HepG2 (cell line): ENCODE results near the gene TCF20. TPM values are rescaled to one million over a fixed set of nuclear protein-coding genes. Genes with fewer than 3 reads are reported as not detected.

Experiments used
- ATAC-seq: fragments of 200-7000 bp; cut with Tn5 transposase; 3 replicates; pipeline ENCODE4 v1.9.1; 2020; ENCODE audit warnings: mild to moderate bottlenecking, moderate library complexity
- BruUV-seq: library from RNA; stranded (reverse); fragments of 400-500 nt; replicated peaks from 2 replicates; lab custom pipeline; 2021; lab: Mats Ljungman, UMichigan
- CTCF ChIA-PET: fragments of 300-600 bp; formaldehyde crosslinking; extraction: SDS; loops from one replicate; lab custom pipeline; 2021; ENCODE audit warnings: low total read pairs, inconsistent platforms, low intra/inter-chr PET ratio; lab: Yijun Ruan, JAX
- POLR2A ChIA-PET: fragments of 350-600 bp; sonication (Branson Sonifier 250); formaldehyde crosslinking; loops from one replicate; lab custom pipeline; 2020; ENCODE audit warnings: antibody characterized with exemption, inconsistent platforms; lab: Yijun Ruan, JAX
- DNase-seq: peaks from one replicate; pipeline ENCODE4 v3.0.0-alpha.2; 2015; ENCODE audit warnings: low spot score
- FAIRE-seq: peaks from 3 replicates; lab custom pipeline; 2011; peaks lifted over from hg19 to GRCh38; lab: Jason Lieb, UNC
- H2AFZ ChIP-seq: one replicate; pipeline ENCODE4 v1.6.1; 2011; ENCODE audit warnings: low read length, inconsistent platforms
- H3K27ac ChIP-seq: fragments of 300-600 bp; 3 replicates; pipeline ENCODE4 v1.8.0; 2011; ENCODE audit warnings: mixed run types, mild to moderate bottlenecking, mixed read lengths, low read length, inconsistent platforms; ENCODE audit not compliant: insufficient read depth; ENCODE audit errors: extremely low read length
- H3K27me3 ChIP-seq, 2 experiments: fragments of 200-600 bp in 1 of 2; 2 replicates in 1 of 2; 3 replicates in 1 of 2; pipeline versions ENCODE4 v1.6.0 to v1.8.0; 2011; ENCODE audit warnings: low read length in 2 of 2, mild to moderate bottlenecking in 2 of 2, moderate library complexity in 2 of 2, inconsistent platforms in 1 of 2; ENCODE audit not compliant: insufficient read depth in 2 of 2, control insufficient read depth in 1 of 2
- H3K36me3 ChIP-seq, 2 experiments: fragments of 200-600 bp in 1 of 2; replicated peaks in 1 of 2; 2 replicates in 1 of 2; 3 replicates in 1 of 2; pipeline versions ENCODE4 v1.5.1 to v1.8.0; 2011; ENCODE audit warnings: low read length in 2 of 2, inconsistent platforms in 1 of 2; ENCODE audit not compliant: insufficient read depth in 2 of 2, control insufficient read depth in 1 of 2
- H3K4me1 ChIP-seq: 2 replicates; pipeline ENCODE4 v1.5.1; 2012; ENCODE audit warnings: low read length, inconsistent platforms; ENCODE audit not compliant: insufficient read depth
- H3K4me2 ChIP-seq: 2 replicates; pipeline ENCODE4 v1.6.0; 2011; ENCODE audit warnings: low read depth, low read length, inconsistent platforms
- H3K4me3 ChIP-seq, 3 experiments: fragments of 200-600 bp in 1 of 3; sonication (generic), shearing (Covaris generic) in 1 of 3; replicated peaks in 1 of 3; 2 replicates each; pipeline ENCODE4 v1.5.1; 2011 to 2016; ENCODE audit warnings: low read length in 3 of 3, inconsistent platforms in 2 of 3, low read depth in 2 of 3, mild to moderate bottlenecking in 2 of 3, control low read depth in 1 of 3, mixed read lengths in 1 of 3; ENCODE audit not compliant: insufficient read depth in 1 of 3
- H3K79me2 ChIP-seq: one replicate; pipeline ENCODE4 v1.6.1; 2011; ENCODE audit warnings: low read length, inconsistent platforms; ENCODE audit not compliant: insufficient read depth
- H3K9ac ChIP-seq: 2 replicates; pipeline ENCODE4 v1.6.0; 2011; ENCODE audit warnings: mild to moderate bottlenecking, low read depth, low read length, inconsistent platforms; ENCODE audit not compliant: insufficient read depth
- H3K9me3 ChIP-seq: 2 replicates; pipeline ENCODE4 v1.5.1; 2012; ENCODE audit warnings: mild to moderate bottlenecking, low read length
- H4K20me1 ChIP-seq: 2 replicates; pipeline ENCODE4 v1.6.0; 2011; ENCODE audit warnings: inconsistent platforms, mild to moderate bottlenecking, low read length, moderate library complexity; ENCODE audit not compliant: insufficient read depth
- NFKBIZ ChIP-seq: IDR thresholded peaks from 2 replicates; pipeline ENCODE4 v1.6.1; 2018; ENCODE audit warnings: missing genetic modification reagents, missing compliant biosample characterization
- SOX5 ChIP-seq: IDR thresholded peaks from 2 replicates; pipeline ENCODE4 v1.6.1; 2016; ENCODE audit warnings: borderline replicate concordance
- TBX3 ChIP-seq: fragments of 450-650 bp; IDR thresholded peaks from 2 replicates; pipeline ENCODE4 v1.6.1; 2017; ENCODE audit warnings: antibody characterized with exemption, mild to moderate bottlenecking, inconsistent platforms, borderline replicate concordance
- YY1 ChIP-seq: IDR thresholded peaks from 2 replicates; pipeline ENCODE4 v1.6.1; 2011; ENCODE audit warnings: low read length, low read depth, moderate library complexity, mild to moderate bottlenecking; ENCODE audit not compliant: insufficient read depth, insufficient replicate concordance
- ZFP37 ChIP-seq: sonication (generic); formaldehyde crosslinking; IDR thresholded peaks from 2 replicates; pipeline ENCODE4 v1.4.0; 2020; ENCODE audit warnings: missing genetic modification reagents, borderline replicate concordance
- ZNF207 ChIP-seq: fragments of 450-650 bp; IDR thresholded peaks from 2 replicates; pipeline ENCODE4 v1.6.1; 2016; ENCODE audit warnings: antibody characterized with exemption, borderline replicate concordance
- ZNF296 ChIP-seq: sonication (generic); formaldehyde crosslinking; conservative IDR thresholded peaks from 2 replicates; pipeline ENCODE4 v1.5.0; 2020; ENCODE audit warnings: mild to moderate bottlenecking, missing genetic modification reagents
- ZNF382 ChIP-seq: sonication (generic); formaldehyde crosslinking; IDR thresholded peaks from 2 replicates; pipeline ENCODE4 v1.5.0; 2020; ENCODE audit warnings: missing genetic modification reagents, mild to moderate bottlenecking, borderline replicate concordance
- ZNF564 ChIP-seq: sonication (generic); formaldehyde crosslinking; IDR thresholded peaks from 2 replicates; pipeline ENCODE4 v1.8.1; 2023; ENCODE audit warnings: mild to moderate bottlenecking, missing genetic modification reagents
- ZNF768 ChIP-seq: sonication (generic); formaldehyde crosslinking; IDR thresholded peaks from 2 replicates; pipeline ENCODE4 v1.4.0; 2020; ENCODE audit warnings: missing genetic modification reagents
- ZZZ3 ChIP-seq: sonication (generic); formaldehyde crosslinking; IDR thresholded peaks from 2 replicates; pipeline ENCODE4 v1.4.0; 2020; ENCODE audit warnings: missing genetic modification reagents, mild to moderate bottlenecking, borderline replicate concordance
- WGBS: methylation state at CpG from one replicate; pipeline ENCODE4 v1.1.6; 2017; ENCODE audit warnings: low lambda C conversion rate; 5-methylcytosine and 5-hydroxymethylcytosine counted together
- in situ Hi-C: cut with HindIII; loops from 2 replicates; pipeline ENCODE4 v1.10.0; 2017; ENCODE audit warnings: low pct_unique_long_range_greater_than_20kb; ENCODE audit not compliant: extremely low pct_ligation_motif_present
- intact Hi-C: fragments of 100-400 bp; cut with micrococcal nuclease; formaldehyde crosslinking; loops from one replicate; pipeline ENCODE4 v1.10.0; 2022; ENCODE audit not compliant: unreplicated experiment
- polyA plus RNA-seq, 8 experiments: library from polyadenylated mRNA; depleted of rRNA in 3 of 8; stranded (reverse) in 7 of 8; unstranded in 1 of 8; fragments of >200 nt; fragmentation: Illumina TruSeq in 4 of 8; extraction: Trizol in 4 of 8; gene quantifications; 2 replicates each; pipeline versions ENCODE4 v1.2.1 to v1.2.3, GENCODE V29; 2011 to 2016; ENCODE audit warnings: low read depth in 4 of 8, missing spikeins in 1 of 8, mixed read lengths in 1 of 8; ENCODE audit not compliant: insufficient read depth in 1 of 8
- total RNA-seq, 5 experiments: library from RNA; depleted of rRNA; stranded (reverse); fragments of >200 nt; fragmentation: Illumina TruSeq; extraction: Trizol; gene quantifications; 2 replicates each; pipeline ENCODE4 v1.2.3, GENCODE V29; 2016; ENCODE audit warnings: low read depth in 1 of 5
- TF ChIP-seq, protein P1 (sequence below): sonication (generic); formaldehyde crosslinking; IDR thresholded peaks from 2 replicates; pipeline ENCODE4 v1.5.1; 2020; ENCODE audit warnings: mild to moderate bottlenecking, missing genetic modification reagents, borderline replicate concordance
- TF ChIP-seq, protein P2 (sequence below): sonication (generic); IDR thresholded peaks from 2 replicates; pipeline ENCODE4 v1.6.1; 2016; ENCODE audit warnings: low read depth, borderline replicate concordance
- TF ChIP-seq, protein P3 (sequence below): sonication (generic); formaldehyde crosslinking; IDR thresholded peaks from 2 replicates; pipeline ENCODE4 v1.4.0; 2020; ENCODE audit warnings: missing genetic modification reagents

The TCF20 gene
- total and polyA plus RNA-seq, 2 of the 13 experiments (the other 11 are each of a cell fraction or from before 2014, with no cell fraction given), result 12.8 to 23.7 TPM

DNA sequence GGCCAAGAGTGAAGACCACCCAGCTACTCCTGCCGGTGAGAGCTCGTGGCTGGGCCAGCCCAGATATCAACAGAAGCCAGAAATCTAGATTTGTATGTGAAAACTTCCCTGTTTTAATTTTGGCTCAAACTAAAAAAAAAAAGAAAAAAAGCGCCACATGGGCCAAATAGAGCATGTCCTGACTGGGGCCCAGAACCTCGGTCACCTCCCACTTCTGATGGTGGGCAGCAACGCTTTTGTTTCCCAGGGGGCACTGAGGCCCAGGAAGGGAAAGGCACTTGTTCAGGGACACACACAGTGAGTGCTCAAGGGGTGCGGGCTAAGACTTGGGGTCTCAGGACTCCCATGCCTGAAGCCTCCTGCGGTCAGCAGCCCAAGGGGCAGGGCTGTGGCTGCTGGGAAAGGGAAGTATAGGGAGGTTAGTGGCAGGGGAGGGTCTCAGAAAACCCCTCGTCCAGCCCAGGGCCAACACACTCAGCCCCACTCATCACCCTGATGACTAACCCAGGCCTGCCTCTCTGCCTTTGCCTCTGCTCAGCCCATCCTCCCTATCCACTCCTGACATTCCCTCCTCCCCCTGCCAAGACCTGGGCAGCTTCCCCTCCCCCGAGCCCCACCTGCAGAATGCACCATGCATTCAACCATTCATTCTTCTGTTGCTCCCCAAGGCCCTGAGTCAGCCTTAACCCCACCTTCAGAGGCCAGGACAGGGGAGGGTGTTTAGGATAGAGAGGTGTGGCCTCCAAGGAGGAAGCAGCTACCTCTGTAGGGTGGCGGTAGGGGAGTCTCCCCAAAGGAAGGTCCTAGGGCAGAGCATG, 30.0 kb upstream of the TCF20 start:
- Histone ChIP-seq H3K27me3 (peaks cover 0 to 12% of the 10 kb centered on the region in 2 experiments; a peak in 1 of 5 replicates), H2AFZ (no peak overlapping the region), H3K9me3 (no peaks in the 10 kb centered on the region), H3K9ac (no peak overlapping the region), H3K36me3 (no peaks in the 10 kb centered on the region), H3K4me3 (0 out of 6 replicates have a peak overlapping the region, but pooled peaks of 1 of the 3 experiments have one; percentile 20), H3K4me1 (peaks cover 74% of the 10 kb centered on the region), H3K79me2 (no peaks in the 10 kb centered on the region), H3K4me2 (0 out of 2 replicates have a peak overlapping the region, but pooled peaks have one; percentile 19), H4K20me1 (peaks cover 6% of the 10 kb centered on the region; the same call in 1 of the 2 replicates), H3K27ac (no peak overlapping the region)
- ATAC-seq, result no peak
- TF ChIP-seq, protein P1, sequence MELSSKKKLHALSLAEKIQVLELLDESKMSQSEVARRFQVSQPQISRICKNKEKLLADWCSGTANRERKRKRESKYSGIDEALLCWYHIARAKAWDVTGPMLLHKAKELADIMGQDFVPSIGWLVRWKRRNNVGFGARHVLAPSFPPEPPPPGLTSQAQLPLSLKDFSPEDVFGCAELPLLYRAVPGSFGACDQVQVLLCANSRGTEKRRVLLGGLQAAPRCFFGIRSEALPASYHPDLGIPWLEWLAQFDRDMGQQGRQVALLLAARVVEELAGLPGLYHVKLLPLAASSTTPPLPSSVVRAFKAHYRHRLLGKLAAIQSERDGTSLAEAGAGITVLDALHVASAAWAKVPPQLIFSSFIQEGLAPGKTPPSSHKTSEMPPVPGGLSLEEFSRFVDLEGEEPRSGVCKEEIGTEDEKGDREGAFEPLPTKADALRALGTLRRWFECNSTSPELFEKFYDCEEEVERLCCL (CRISPR knock-in tag), result no peak
- no peak for TF ChIP-seq ZNF296 (CRISPR knock-in tag)
- TF ChIP-seq, protein P2, sequence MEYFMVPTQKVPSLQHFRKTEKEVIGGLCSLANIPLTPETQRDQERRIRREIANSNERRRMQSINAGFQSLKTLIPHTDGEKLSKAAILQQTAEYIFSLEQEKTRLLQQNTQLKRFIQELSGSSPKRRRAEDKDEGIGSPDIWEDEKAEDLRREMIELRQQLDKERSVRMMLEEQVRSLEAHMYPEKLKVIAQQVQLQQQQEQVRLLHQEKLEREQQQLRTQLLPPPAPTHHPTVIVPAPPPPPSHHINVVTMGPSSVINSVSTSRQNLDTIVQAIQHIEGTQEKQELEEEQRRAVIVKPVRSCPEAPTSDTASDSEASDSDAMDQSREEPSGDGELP, result no peak
- TF ChIP-seq ZZZ3 (CRISPR knock-in tag), result no peak
- no peak for TF ChIP-seq TBX3
- TF ChIP-seq, protein P3, sequence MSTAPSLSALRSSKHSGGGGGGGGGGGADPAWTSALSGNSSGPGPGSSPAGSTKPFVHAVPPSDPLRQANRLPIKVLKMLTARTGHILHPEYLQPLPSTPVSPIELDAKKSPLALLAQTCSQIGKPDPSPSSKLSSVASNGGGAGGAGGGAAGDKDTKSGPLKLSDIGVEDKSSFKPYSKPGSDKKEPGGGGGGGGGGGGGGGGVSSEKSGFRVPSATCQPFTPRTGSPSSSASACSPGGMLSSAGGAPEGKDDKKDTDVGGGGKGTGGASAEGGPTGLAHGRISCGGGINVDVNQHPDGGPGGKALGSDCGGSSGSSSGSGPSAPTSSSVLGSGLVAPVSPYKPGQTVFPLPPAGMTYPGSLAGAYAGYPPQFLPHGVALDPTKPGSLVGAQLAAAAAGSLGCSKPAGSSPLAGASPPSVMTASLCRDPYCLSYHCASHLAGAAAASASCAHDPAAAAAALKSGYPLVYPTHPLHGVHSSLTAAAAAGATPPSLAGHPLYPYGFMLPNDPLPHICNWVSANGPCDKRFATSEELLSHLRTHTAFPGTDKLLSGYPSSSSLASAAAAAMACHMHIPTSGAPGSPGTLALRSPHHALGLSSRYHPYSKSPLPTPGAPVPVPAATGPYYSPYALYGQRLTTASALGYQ, result no peak
- TF ChIP-seq ZNF768 (CRISPR knock-in tag), result no peak
- TF ChIP-seq ZFP37, result no peak
- TF ChIP-seq ZNF382, result no peak
- no peak for TF ChIP-seq ZNF207
- TF ChIP-seq NFKBIZ, result no peak
- no peak for TF ChIP-seq SOX5 (CRISPR knock-in tag)
- no peak for TF ChIP-seq ZNF564 (CRISPR knock-in tag)
- no peak for TF ChIP-seq YY1
- intact Hi-C loops (no loop called here), in situ Hi-C loops (no loop called here)
- BruUV-seq, result no TSS peak
- 37% methylated on average over 8 of the region's 10 CpGs for WGBS
- no peak for DNase-seq
- POLR2A ChIA-PET, result no interaction called here
- CTCF ChIA-PET, result no interaction called here
- FAIRE-seq, result no peak
